HUES64 (cell line): ENCODE data around the gene ANO1.

Experiments used
- H3K27ac ChIP-seq: 2 replicates; pipeline ENCODE4 v1.7.0; 2013; ENCODE audit warnings: low read depth, low read length, inconsistent platforms
- H3K27me3 ChIP-seq: 2 replicates; pipeline ENCODE4 v1.6.1; 2013; ENCODE audit warnings: mild to moderate bottlenecking, low read length; ENCODE audit not compliant: insufficient read depth
- H3K36me3 ChIP-seq: 2 replicates; pipeline ENCODE4 v1.6.1; 2013; ENCODE audit warnings: mild to moderate bottlenecking, low read length; ENCODE audit not compliant: insufficient read depth
- H3K4me1 ChIP-seq: 2 replicates; pipeline ENCODE4 v1.6.1; 2013; ENCODE audit warnings: mild to moderate bottlenecking, low read length, moderate library complexity; ENCODE audit not compliant: insufficient read depth
- H3K4me3 ChIP-seq: 2 replicates; pipeline ENCODE4 v1.5.1; 2013; ENCODE audit warnings: mild to moderate bottlenecking, low read length, moderate library complexity
- H3K9ac ChIP-seq: 2 replicates; pipeline ENCODE4 v1.6.1; 2013; ENCODE audit warnings: mild to moderate bottlenecking, low read depth, low read length
- H3K9me3 ChIP-seq: 2 replicates; pipeline ENCODE4 v1.6.1; 2013; ENCODE audit warnings: low read depth, low read length; ENCODE audit not compliant: insufficient read depth
- WGBS: fragments of 150-250, 120-280 bp; methylation state at CpG from one replicate; pipeline ENCODE4 v1.1.7; 2013; ENCODE audit warnings: missing lambda C conversion rate; 5-methylcytosine and 5-hydroxymethylcytosine counted together

The ANO1 gene

DNA sequence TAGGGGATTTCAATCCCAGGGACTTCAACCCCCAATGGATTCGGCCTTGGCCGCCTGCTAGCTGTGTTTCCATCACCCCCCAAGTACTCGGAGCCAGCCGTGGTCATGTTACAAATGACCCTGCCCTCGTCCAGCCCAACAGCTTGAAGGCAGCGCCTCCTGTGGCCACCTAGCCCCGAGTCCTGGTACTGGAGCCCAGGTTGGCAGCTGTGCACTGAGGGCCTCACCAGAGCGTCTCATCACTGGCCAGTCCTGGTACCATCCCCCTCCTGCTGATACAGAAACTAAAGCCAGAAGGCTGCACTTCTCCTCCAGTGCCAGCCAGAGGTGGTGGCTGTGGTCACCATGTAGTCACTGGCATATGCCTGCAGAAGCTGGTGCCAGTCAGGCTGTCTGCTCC lies 80.1 kb downstream of the ANO1 start:
- Histone ChIP-seq H3K4me1 (no peaks in the 10 kb centered on the region), H3K9me3 (no peaks in the 10 kb centered on the region), H3K27ac (no peak overlapping the region), H3K36me3 (no peaks in the 10 kb centered on the region), H3K9ac (no peak overlapping the region), H3K4me3 (no peak overlapping the region), H3K27me3 (no peaks in the 10 kb centered on the region)
- 45% methylated on average over 8 of the region's 8 CpGs for WGBS

DNA sequence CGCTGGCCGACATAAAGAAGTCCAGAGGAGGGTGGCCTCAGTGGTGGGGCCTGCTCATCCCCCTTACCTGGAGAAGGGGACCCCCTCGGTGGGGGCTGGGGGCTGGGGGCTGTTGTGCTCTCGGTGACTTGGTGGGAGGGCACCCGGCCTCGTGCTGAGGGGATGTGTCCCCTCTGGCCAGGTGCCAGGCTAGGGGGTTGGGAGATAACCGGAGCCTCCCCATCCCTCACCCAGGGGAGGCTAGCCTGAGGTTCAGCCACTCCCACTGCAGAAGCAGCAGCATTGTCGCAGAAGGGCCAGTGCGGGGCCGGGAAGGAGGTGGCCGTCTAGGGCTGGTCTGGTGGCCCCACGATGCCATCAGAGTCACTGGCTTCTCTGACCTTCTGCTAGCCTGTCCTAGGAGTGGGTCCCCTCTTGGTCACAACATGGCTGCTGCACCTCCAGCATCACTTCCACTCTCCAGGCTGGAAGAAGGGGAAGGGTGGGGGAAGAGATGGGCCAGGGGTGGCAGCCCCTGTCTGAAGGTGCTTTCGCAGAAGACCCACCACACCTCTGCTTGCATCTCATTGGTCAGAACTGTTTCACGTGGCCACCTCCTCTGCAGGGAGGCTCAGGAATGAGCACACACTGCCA lies 80.8 kb downstream of the ANO1 start:
- H3K4me1 ChIP-seq = no peaks in the 10 kb centered on the region
- no peak overlapping the region for H3K9ac ChIP-seq
- H3K4me3 ChIP-seq = no peak overlapping the region
- 95% methylated on average over 14 of the region's 14 CpGs for WGBS
- no peaks in the 10 kb centered on the region for H3K9me3 ChIP-seq
- H3K36me3 ChIP-seq = no peaks in the 10 kb centered on the region
- no peak overlapping the region for H3K27ac ChIP-seq
- no peaks in the 10 kb centered on the region for H3K27me3 ChIP-seq

DNA sequence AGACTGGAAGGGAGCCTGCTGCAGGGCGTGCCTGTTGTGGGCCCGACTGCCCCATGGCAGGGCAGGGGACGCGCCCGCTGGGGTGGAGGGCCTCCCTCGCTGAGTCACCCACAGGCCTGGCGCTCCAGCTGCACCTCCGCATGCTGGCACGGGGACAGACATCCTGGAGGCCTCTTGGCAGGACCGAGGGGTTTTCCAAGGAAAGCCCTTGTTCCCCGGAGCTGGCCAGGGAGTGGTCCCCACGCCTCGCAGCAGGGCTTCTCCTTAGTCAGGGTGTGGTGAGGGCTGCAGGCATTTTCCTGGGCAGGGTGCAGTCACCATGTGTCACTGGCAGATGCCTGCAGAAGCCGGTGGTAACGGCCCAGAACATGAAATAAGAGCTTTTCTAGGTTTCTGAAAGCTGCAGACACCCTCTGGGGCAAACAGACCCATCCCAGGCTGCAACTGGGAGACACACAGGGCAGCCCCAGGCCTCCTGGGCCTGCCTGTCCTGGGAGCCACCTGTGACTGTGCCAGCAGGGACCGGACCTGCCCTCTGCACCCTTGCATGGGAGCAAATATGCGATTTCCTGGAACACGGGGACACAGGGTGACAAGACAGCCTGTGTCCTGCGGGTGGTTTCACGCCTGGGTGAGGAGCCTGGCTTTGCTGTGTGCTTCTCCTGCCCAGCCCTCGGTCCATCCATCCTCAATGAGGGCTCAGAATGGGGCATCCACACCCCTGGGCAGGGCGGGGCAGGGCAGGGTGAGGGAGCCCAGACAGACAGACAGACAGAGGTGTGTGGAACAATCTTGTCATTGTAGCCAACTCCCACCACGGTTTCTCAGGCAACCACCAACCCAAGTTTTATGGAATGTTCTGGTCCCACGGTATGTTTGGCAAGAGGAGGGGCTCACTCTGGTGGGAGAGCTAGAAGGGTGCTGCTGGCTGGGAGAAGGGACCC lies 81.8 kb downstream of the ANO1 start:
- 91% methylated on average over 23 of the region's 24 CpGs for WGBS
- Histone ChIP-seq H3K4me3 (no peak overlapping the region), H3K36me3 (no peaks in the 10 kb centered on the region), H3K9ac (no peak overlapping the region), H3K4me1 (no peaks in the 10 kb centered on the region), H3K27ac (no peak overlapping the region), H3K27me3 (no peaks in the 10 kb centered on the region), H3K9me3 (no peaks in the 10 kb centered on the region)

GRCh38 chr11:70161043-70161625 lies 83.0 kb downstream of the ANO1 start:
- no peaks in the 10 kb centered on the region for H3K4me1 ChIP-seq
- no peaks in the 10 kb centered on the region for H3K36me3 ChIP-seq
- 94% methylated on average over 17 of the region's 17 CpGs for WGBS
- no peak overlapping the region for H3K4me3 ChIP-seq
- H3K9me3 ChIP-seq = no peaks in the 10 kb centered on the region
- no peaks in the 10 kb centered on the region for H3K27me3 ChIP-seq
- H3K27ac ChIP-seq = no peak overlapping the region
- H3K9ac ChIP-seq = no peak overlapping the region

GRCh38 chr11:70164705-70165104 lies 86.6 kb downstream of the ANO1 start:
- 89% methylated on average over 10 of the region's 10 CpGs for WGBS

GRCh38 chr11:70167120-70167519 lies 89.0 kb downstream of the ANO1 start:
- no peaks in the 10 kb centered on the region for H3K9me3 ChIP-seq
- no peaks in the 10 kb centered on the region for H3K27me3 ChIP-seq
- no peak overlapping the region for H3K9ac ChIP-seq
- no peaks in the 10 kb centered on the region for H3K4me1 ChIP-seq
- no peak overlapping the region for H3K4me3 ChIP-seq
- H3K27ac ChIP-seq = no peak overlapping the region
- no peaks in the 10 kb centered on the region for H3K36me3 ChIP-seq
- 93% methylated on average over 9 of the region's 9 CpGs for WGBS

More at GRCh38 chr11:70164705-70165104, 86.6 kb downstream of the ANO1 start:
- no peaks in the 10 kb centered on the region for H3K4me1 ChIP-seq
- H3K36me3 ChIP-seq = no peaks in the 10 kb centered on the region
- H3K9ac ChIP-seq = no peak overlapping the region
- H3K9me3 ChIP-seq = no peaks in the 10 kb centered on the region
- H3K27ac ChIP-seq = no peak overlapping the region
- no peaks in the 10 kb centered on the region for H3K27me3 ChIP-seq
- H3K4me3 ChIP-seq = no peak overlapping the region

DNA sequence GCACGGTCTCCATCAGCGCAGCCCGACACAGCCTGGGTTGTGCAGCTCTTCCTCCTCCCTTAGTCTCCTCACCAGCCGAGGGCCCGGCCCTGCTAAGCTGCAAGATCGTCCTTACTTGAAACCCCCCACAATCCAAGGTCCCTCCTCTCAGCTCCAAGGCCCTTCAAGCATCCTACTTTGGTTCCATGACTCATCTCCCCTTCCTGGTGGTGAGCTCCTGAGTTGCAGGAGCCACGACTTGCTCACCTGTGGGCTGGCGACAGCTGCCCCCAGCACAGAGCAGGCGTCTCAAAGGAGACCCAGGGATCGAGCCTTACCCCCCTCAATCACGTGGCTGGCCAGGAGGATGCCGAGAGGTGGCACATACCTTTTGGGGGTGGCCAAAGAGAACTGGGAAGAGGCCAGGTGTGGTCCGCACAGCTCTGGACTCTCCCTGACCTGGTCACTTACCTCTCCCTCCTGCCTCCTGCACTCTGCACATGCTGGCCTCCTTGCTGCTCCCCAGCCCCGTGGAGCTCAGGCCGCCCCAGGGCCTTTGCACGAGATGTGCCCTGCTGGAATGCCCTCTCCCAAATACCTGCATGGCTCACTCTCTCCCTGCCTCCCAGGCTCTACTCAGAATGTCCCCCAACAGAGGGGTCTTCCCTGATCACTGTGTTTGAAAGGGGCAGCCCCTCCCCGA lies 89.7 kb downstream of the ANO1 start:
- no peak overlapping the region for H3K9ac ChIP-seq
- H3K4me1 ChIP-seq = no peaks in the 10 kb centered on the region
- 91% methylated on average over 17 of the region's 17 CpGs for WGBS
- no peaks in the 10 kb centered on the region for H3K36me3 ChIP-seq
- H3K4me3 ChIP-seq = no peak overlapping the region
- H3K27me3 ChIP-seq = no peaks in the 10 kb centered on the region
- H3K27ac ChIP-seq = no peak overlapping the region
- no peaks in the 10 kb centered on the region for H3K9me3 ChIP-seq

DNA sequence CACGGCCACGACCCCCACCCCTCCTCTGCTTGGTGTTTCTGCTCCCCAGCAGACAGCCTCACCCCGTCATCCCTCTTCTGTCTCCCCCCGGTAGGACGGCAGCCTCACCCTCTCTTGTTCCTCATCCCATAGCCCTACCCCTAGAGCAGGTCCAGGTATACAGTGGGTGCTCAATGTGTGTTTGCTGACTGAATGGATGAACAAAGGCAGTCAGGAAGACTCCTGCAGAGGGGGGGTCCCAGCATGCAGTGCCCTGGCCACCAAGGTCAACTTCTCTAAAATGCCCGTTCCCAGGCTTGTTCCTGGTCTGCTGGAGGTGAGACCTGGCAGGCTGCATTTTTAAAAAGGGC lies 90.3 kb downstream of the ANO1 start:
- Histone ChIP-seq H3K36me3 (no peaks in the 10 kb centered on the region), H3K9me3 (no peaks in the 10 kb centered on the region), H3K9ac (no peak overlapping the region), H3K27me3 (no peaks in the 10 kb centered on the region), H3K4me3 (no peak overlapping the region), H3K4me1 (no peaks in the 10 kb centered on the region), H3K27ac (no peak overlapping the region)
- 94% methylated on average over 5 of the region's 6 CpGs for WGBS

DNA sequence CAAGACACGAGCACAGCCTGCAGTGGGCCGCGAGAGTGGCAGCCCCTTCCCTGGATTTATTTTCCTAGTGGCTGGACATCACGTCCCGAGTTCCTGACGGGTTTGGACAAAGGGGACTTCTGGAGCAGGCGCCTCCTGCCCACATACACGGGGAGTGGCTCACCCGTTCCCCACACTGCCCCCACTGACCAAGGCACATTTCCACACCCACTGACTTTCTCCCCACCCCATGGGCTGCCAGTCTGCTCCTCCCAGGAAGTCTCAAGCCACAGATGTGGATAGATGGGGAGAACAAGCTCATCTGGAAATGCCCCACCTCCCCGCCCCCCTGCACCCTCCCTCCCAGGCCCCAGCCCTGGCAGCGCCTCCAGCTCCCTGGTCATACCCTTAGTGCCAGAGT lies 91.0 kb downstream of the ANO1 start:
- no peak overlapping the region for H3K27ac ChIP-seq
- no peaks in the 10 kb centered on the region for H3K9me3 ChIP-seq
- no peaks in the 10 kb centered on the region for H3K4me1 ChIP-seq
- WGBS = 93% methylated on average over 10 of the region's 11 CpGs
- no peaks in the 10 kb centered on the region for H3K27me3 ChIP-seq
- no peaks in the 10 kb centered on the region for H3K36me3 ChIP-seq
- no peak overlapping the region for H3K4me3 ChIP-seq
- no peak overlapping the region for H3K9ac ChIP-seq

- no peaks in the 10 kb centered on the region for H3K36me3 ChIP-seq
- 92% methylated on average over 8 of the region's 8 CpGs for WGBS
- H3K9me3 ChIP-seq = no peaks in the 10 kb centered on the region
- no peak overlapping the region for H3K4me3 ChIP-seq
- H3K27ac ChIP-seq = no peak overlapping the region
- peaks cover 3% of the 10 kb centered on the region; the same call in 1 of the 2 replicates for H3K4me1 ChIP-seq
- H3K27me3 ChIP-seq = no peaks in the 10 kb centered on the region
- H3K9ac ChIP-seq = no peak overlapping the region
Measured at GRCh38 chr11:70169632-70170031, 91.5 kb downstream of the ANO1 start.
